GM18502 (cell line): ENCODE data around the gene NFYC.

Experiments
- ATAC-seq: cut with Tn5 transposase; IDR thresholded peaks from one replicate; pipeline ENCODE4 v1.9.1; 2021; ENCODE audit warnings: mild to moderate bottlenecking; ENCODE audit not compliant: unreplicated experiment, poor library complexity

NFYC gene

GRCh38 chr1:40755067-40755466 lies 63.6 kb downstream of the NFYC start:
- no peak for ATAC-seq

- no peak for ATAC-seq
These were observed 65.0 kb downstream of the NFYC start for GRCh38 chr1:40756523-40756922.

- ATAC-seq = no peak
These were observed 65.6 kb downstream of the NFYC start for GRCh38 chr1:40757084-40757483.

- no peak for ATAC-seq
These were observed 66.5 kb downstream of the NFYC start for GRCh38 chr1:40758004-40758403.

- no peak for ATAC-seq
These were observed 67.3 kb downstream of the NFYC start for GRCh38 chr1:40758578-40759343.

- no peak for ATAC-seq
These were observed 69.5 kb downstream of the NFYC start for GRCh38 chr1:40760984-40761383.

GRCh38 chr1:40762144-40762923 lies 70.8 kb downstream of the NFYC start:
- ATAC-seq = peak; percentile 57

GRCh38 chr1:40763742-40764532 lies 72.4 kb downstream of the NFYC start:
- peak; percentile 42 for ATAC-seq

GRCh38 chr1:40764981-40765380 lies 73.5 kb downstream of the NFYC start:
- no peak for ATAC-seq

- no peak for ATAC-seq
These were observed 74.5 kb downstream of the NFYC start for GRCh38 chr1:40766017-40766416.

GRCh38 chr1:40766560-40766959 lies 75.1 kb downstream of the NFYC start:
- ATAC-seq = no peak

GRCh38 chr1:40768146-40768990 lies 76.9 kb downstream of the NFYC start:
- no peak for ATAC-seq

- ATAC-seq = no peak
These were observed 78.3 kb downstream of the NFYC start for GRCh38 chr1:40769815-40770214.

GRCh38 chr1:40770296-40771070 lies 79.0 kb downstream of the NFYC start:
- no peak for ATAC-seq

GRCh38 chr1:40772146-40772955 lies 80.8 kb downstream of the NFYC start:
- ATAC-seq = no peak

- no peak for ATAC-seq
These were observed 82.3 kb downstream of the NFYC start for GRCh38 chr1:40773748-40774265.

GRCh38 chr1:40774266-40774998 lies 82.9 kb downstream of the NFYC start:
- ATAC-seq = no peak
